Fibroblast of the aortic adventitia (primary cell): ENCODE measurements around the gene EPB41L4B. TPM values are rescaled to one million over a fixed set of nuclear protein-coding genes. Genes with fewer than 3 reads are reported as not detected.

Source experiments
- DNase-seq: peaks from one replicate; pipeline ENCODE4 v3.0.0-alpha.2; 2010; ENCODE audit warnings: low read depth
- H3K4me3 ChIP-seq: 2 replicates; pipeline ENCODE4 v1.5.1; 2011; ENCODE audit warnings: low read depth, mild to moderate bottlenecking, control low read depth, low read length, moderate library complexity
- CTCF ChIP-seq: IDR thresholded peaks from 2 replicates; pipeline ENCODE4 v1.5.1; 2011; ENCODE audit warnings: mild to moderate bottlenecking, low read length, control low read depth, inconsistent platforms; ENCODE audit not compliant: insufficient read depth
- total RNA-seq: library from RNA; depleted of rRNA; stranded (reverse); fragments of >200 nt; gene quantifications from 2 replicates; pipeline ENCODE4 v1.2.3, GENCODE V29; 2012; ENCODE audit warnings: low replicate concordance

Gene EPB41L4B
- total RNA-seq, 1 donor, result 1.8 TPM

- TF ChIP-seq CTCF, result no peak
- DNase-seq, result no peak
- H3K4me3 ChIP-seq, result no peak overlapping the region
These were observed 37.8 kb downstream of the EPB41L4B start for GRCh38 chr9:109283012-109283411.

GRCh38 chr9:109282302-109282701 is 38.6 kb downstream of the EPB41L4B start:
- DNase-seq, result no peak
- TF ChIP-seq CTCF, result no peak
- no peak overlapping the region for H3K4me3 ChIP-seq

GRCh38 chr9:109281518-109281917 is 39.3 kb downstream of the EPB41L4B start:
- H3K4me3 ChIP-seq, result no peak overlapping the region
- no peak for DNase-seq
- no peak for TF ChIP-seq CTCF

- no peak for TF ChIP-seq CTCF
- DNase-seq, result no peak
- H3K4me3 ChIP-seq, result no peak overlapping the region
These were observed 42.0 kb downstream of the EPB41L4B start for GRCh38 chr9:109278848-109279247.

- no peak overlapping the region for H3K4me3 ChIP-seq
- DNase-seq, result no peak
These were observed 42.6 kb downstream of the EPB41L4B start for GRCh38 chr9:109278216-109278615.

GRCh38 chr9:109277451-109277850 is 43.4 kb downstream of the EPB41L4B start:
- H3K4me3 ChIP-seq, result no peak overlapping the region
- DNase-seq, result no peak
- TF ChIP-seq CTCF, result no peak

More at GRCh38 chr9:109278216-109278615, 42.6 kb downstream of the EPB41L4B start:
- TF ChIP-seq CTCF, result no peak
